ENCODE measurements around the gene KIAA0930.

Gene KIAA0930

GRCh38 chr22:45206233-45206632 is 34.5 kb downstream of the KIAA0930 start:
- no peak for TF ChIP-seq CTCF (IDR thresholded peaks at IDR 0.05; ENCODE audit: extremely low read depth, missing control alignments)
- DNase-seq (ENCODE audit: low spot score) = no peak

- no peak for TF ChIP-seq CTCF (IDR thresholded peaks at IDR 0.05; ENCODE audit: extremely low read depth, missing control alignments)
- DNase-seq (ENCODE audit: low spot score) = no peak
Measured at GRCh38 chr22:45205276-45205925, 35.3 kb downstream of the KIAA0930 start.

- TF ChIP-seq CTCF (IDR thresholded peaks at IDR 0.05; ENCODE audit: extremely low read depth, missing control alignments) = no peak
- DNase-seq (ENCODE audit: low spot score) = no peak
Measured at GRCh38 chr22:45204819-45205218, 35.9 kb downstream of the KIAA0930 start.

- TF ChIP-seq CTCF (IDR thresholded peaks at IDR 0.05; ENCODE audit: extremely low read depth, missing control alignments) = no peak
Measured at GRCh38 chr22:45204241-45204640, 36.5 kb downstream of the KIAA0930 start.

GRCh38 chr22:45203150-45203951 is 37.3 kb downstream of the KIAA0930 start:
- TF ChIP-seq CTCF (IDR thresholded peaks at IDR 0.05; ENCODE audit: extremely low read depth, missing control alignments) = no peak
- DNase-seq (ENCODE audit: low spot score) = no peak

More at GRCh38 chr22:45204241-45204640, 36.5 kb downstream of the KIAA0930 start:
- DNase-seq (ENCODE audit: low spot score) = no peak

- TF ChIP-seq CTCF (IDR thresholded peaks at IDR 0.05; ENCODE audit: extremely low read depth, missing control alignments) = no peak
- DNase-seq (ENCODE audit: low spot score) = no peak
Measured at GRCh38 chr22:45202333-45203149, 38.2 kb downstream of the KIAA0930 start.
